H1 (cell line): ENCODE data around the gene COX14. TPM values are rescaled to one million over a fixed set of nuclear protein-coding genes. Genes with fewer than 3 reads are reported as not detected.

Experiments
- CTCF ChIA-PET: fragments of 300-600 bp; sonication (Branson Sonifier 250); formaldehyde crosslinking; loops from one replicate; lab custom pipeline; 2021; ENCODE audit not compliant: partially characterized antibody; lab: Charles Lee
- POLR2A ChIA-PET: fragments of 300-600 bp; sonication (Branson Sonifier 250); formaldehyde crosslinking; loops from one replicate; lab custom pipeline; 2021; ENCODE audit warnings: inconsistent platforms; ENCODE audit not compliant: partially characterized antibody; lab: Charles Lee
- DNase-seq, 2 experiments: peaks; one replicate each; pipeline versions ENCODE4 v3.0.0 to v3.0.0-alpha.2; 2010 to 2022; ENCODE audit warnings: low spot score in 2 of 2, low read depth in 1 of 2, mixed read lengths in 1 of 2
- FAIRE-seq: peaks from 2 replicates; lab custom pipeline; 2011; peaks lifted over from hg19 to GRCh38; lab: Jason Lieb, UNC
- H2AFZ ChIP-seq: 2 replicates; pipeline ENCODE4 v1.8.1; 2012; ENCODE audit warnings: low read length, inconsistent platforms
- H2AK5ac ChIP-seq: 2 replicates; pipeline ENCODE4 v1.6.1; 2013; ENCODE audit warnings: low read depth, low read length
- H2BK120ac ChIP-seq: replicated peaks from 2 replicates; pipeline ENCODE3; 2013; ENCODE audit warnings: low read depth, low read length, inconsistent platforms
- H2BK12ac ChIP-seq: 2 replicates; pipeline ENCODE4 v1.6.1; 2013; ENCODE audit warnings: low read depth, low read length
- H2BK15ac ChIP-seq: 2 replicates; pipeline ENCODE4 v1.6.1; 2013; ENCODE audit warnings: low read length
- H2BK20ac ChIP-seq: 2 replicates; pipeline ENCODE4 v1.6.1; 2013; ENCODE audit warnings: low read length
- H2BK5ac ChIP-seq: 2 replicates; pipeline ENCODE4 v1.6.1; 2013; ENCODE audit warnings: low read depth, low read length
- H3K14ac ChIP-seq: 2 replicates; pipeline ENCODE4 v1.6.1; 2013; ENCODE audit warnings: inconsistent platforms; ENCODE audit not compliant: insufficient read length
- H3K18ac ChIP-seq: 2 replicates; pipeline ENCODE4 v1.6.1; 2013; ENCODE audit warnings: low read length; ENCODE audit errors: extremely low read depth
- H3K23ac ChIP-seq: 2 replicates; pipeline ENCODE4 v1.6.1; 2013; ENCODE audit warnings: inconsistent platforms; ENCODE audit not compliant: insufficient read length
- H3K23me2 ChIP-seq: 2 replicates; pipeline ENCODE4 v1.6.1; 2013; ENCODE audit warnings: low read depth, low read length
- H3K27ac ChIP-seq: 2 replicates; pipeline ENCODE4 v1.6.1; 2011; ENCODE audit warnings: low read depth, low read length, inconsistent platforms
- H3K27me3 ChIP-seq, 4 experiments: replicated peaks in 1 of 4; 1 replicate in 1 of 4; 2 replicates in 3 of 4; pipeline versions ENCODE4 v1.6.1 to v1.8.1; 2011 to 2013; ENCODE audit warnings: low read length in 3 of 4, mild to moderate bottlenecking in 3 of 4, inconsistent platforms in 2 of 4, mixed read lengths in 2 of 4, moderate library complexity in 1 of 4; ENCODE audit not compliant: control insufficient read depth in 3 of 4, insufficient read depth in 3 of 4; ENCODE audit errors: extremely low read depth in 1 of 4
- H3K36me3 ChIP-seq, 4 experiments: 2 replicates each; pipeline versions ENCODE4 v1.6.1 to v1.8.1; 2011 to 2013; ENCODE audit warnings: mild to moderate bottlenecking in 4 of 4, low read length in 3 of 4, moderate library complexity in 2 of 4, control low read depth in 1 of 4, inconsistent platforms in 1 of 4; ENCODE audit not compliant: insufficient read depth in 4 of 4, control insufficient read depth in 2 of 4
- H3K4ac ChIP-seq: replicated peaks from 2 replicates; pipeline ENCODE3; 2013; ENCODE audit warnings: low read length, low read depth, mixed read lengths, inconsistent platforms; ENCODE audit not compliant: insufficient read length
- H3K4me1 ChIP-seq, 4 experiments: replicated peaks in 1 of 4; 1 replicate in 1 of 4; 2 replicates in 3 of 4; pipeline versions ENCODE4 v1.6.1 to v1.8.1; 2011 to 2013; ENCODE audit warnings: low read length in 3 of 4, inconsistent platforms in 2 of 4, mixed read lengths in 1 of 4; ENCODE audit not compliant: insufficient read depth in 4 of 4, control insufficient read depth in 3 of 4
- H3K4me2 ChIP-seq, 2 experiments: 2 replicates each; pipeline versions ENCODE4 v1.6.1 to v1.8.1; 2011 to 2013; ENCODE audit warnings: low read depth in 2 of 2, low read length in 2 of 2, control low read depth in 1 of 2, inconsistent platforms in 1 of 2, mild to moderate bottlenecking in 1 of 2; ENCODE audit not compliant: insufficient read depth in 1 of 2
- H3K4me3 ChIP-seq, 4 experiments: fragments of 200-600, 300-600 bp in 1 of 4; sonication (generic), shearing (Covaris generic), sonication (Bioruptor Twin) in 1 of 4; 2 replicates each; pipeline versions ENCODE4 v1.5.1 to v1.8.1; 2011 to 2016; ENCODE audit warnings: low read length in 4 of 4, low read depth in 3 of 4, control low read depth in 2 of 4, inconsistent platforms in 2 of 4, mild to moderate bottlenecking in 2 of 4, mixed read lengths in 1 of 4, moderate library complexity in 1 of 4; ENCODE audit not compliant: insufficient read depth in 2 of 4; ENCODE audit errors: extremely low read depth in 1 of 4
- H3K56ac ChIP-seq: replicated peaks from 2 replicates; pipeline ENCODE3; 2013; ENCODE audit warnings: low read depth, mild to moderate bottlenecking, mixed read lengths, low read length, inconsistent platforms; ENCODE audit not compliant: insufficient read length
- H3K79me1 ChIP-seq: 2 replicates; pipeline ENCODE4 v1.6.1; 2013; ENCODE audit warnings: low read depth, low read length, control low read depth
- H3K79me2 ChIP-seq, 2 experiments: 2 replicates each; pipeline versions ENCODE4 v1.6.1 to v1.8.1; 2012 to 2013; ENCODE audit warnings: low read length in 2 of 2, mild to moderate bottlenecking in 2 of 2, inconsistent platforms in 1 of 2; ENCODE audit not compliant: insufficient read depth in 2 of 2, control insufficient read depth in 1 of 2
- H3K9ac ChIP-seq, 4 experiments: replicated peaks in 1 of 4; 1 replicate in 1 of 4; 2 replicates in 3 of 4; pipeline versions ENCODE4 v1.6.1 to v1.8.1; 2011 to 2013; ENCODE audit warnings: low read depth in 3 of 4, low read length in 3 of 4, control low read depth in 2 of 4, mild to moderate bottlenecking in 2 of 4, moderate library complexity in 2 of 4, inconsistent platforms in 1 of 4; ENCODE audit errors: extremely low read depth in 1 of 4
- H3K9me3 ChIP-seq, 2 experiments: 2 replicates each; pipeline versions ENCODE4 v1.6.1 to v1.8.1; 2012 to 2013; ENCODE audit warnings: mild to moderate bottlenecking in 2 of 2, moderate library complexity in 2 of 2, control low read depth in 1 of 2, inconsistent platforms in 1 of 2, low read depth in 1 of 2, low read length in 1 of 2, mixed read lengths in 1 of 2; ENCODE audit not compliant: insufficient read depth in 2 of 2
- H4K20me1 ChIP-seq, 2 experiments: replicated peaks in 1 of 2; 2 replicates each; pipeline versions ENCODE3 to v1.8.1; 2011 to 2013; ENCODE audit warnings: inconsistent platforms in 2 of 2, low read length in 2 of 2, mild to moderate bottlenecking in 1 of 2; ENCODE audit not compliant: insufficient read depth in 2 of 2, control insufficient read depth in 1 of 2
- H4K5ac ChIP-seq: 2 replicates; pipeline ENCODE4 v1.6.1; 2013; ENCODE audit warnings: low read length, low read depth, mixed read lengths, inconsistent platforms; ENCODE audit not compliant: insufficient read length
- H4K8ac ChIP-seq: 2 replicates; pipeline ENCODE4 v1.8.0; 2013; ENCODE audit warnings: mild to moderate bottlenecking, moderate library complexity, low read length, inconsistent platforms; ENCODE audit not compliant: insufficient read depth; ENCODE audit errors: extremely low read depth
- H4K91ac ChIP-seq: replicated peaks from 2 replicates; pipeline ENCODE3; 2013; ENCODE audit warnings: low read length, mixed read lengths, inconsistent platforms; ENCODE audit not compliant: insufficient read length
- BRCA1 ChIP-seq: IDR thresholded peaks from 2 replicates; pipeline ENCODE4 v1.6.1; 2012; ENCODE audit warnings: low read depth, low read length, improper control_type of control experiment
- CHD2 ChIP-seq: IDR thresholded peaks from 2 replicates; pipeline ENCODE4 v1.6.1; 2012; ENCODE audit warnings: low read length, improper control_type of control experiment
- KDM1A ChIP-seq: fragments of 200-600, 300-600 bp; sonication (generic); IDR thresholded peaks from 2 replicates; pipeline ENCODE4 v1.7.1; 2016; ENCODE audit warnings: mild to moderate bottlenecking, low read length, borderline replicate concordance
- PHF8 ChIP-seq: fragments of 200-600 bp; sonication (generic); conservative IDR thresholded peaks from 2 replicates; pipeline ENCODE4 v1.7.1; 2012; ENCODE audit warnings: low read depth, mild to moderate bottlenecking, inconsistent platforms, low read length, moderate library complexity
- RBBP5 ChIP-seq: IDR thresholded peaks from 2 replicates; pipeline ENCODE4 v1.7.1; 2012; ENCODE audit warnings: low read depth, mild to moderate bottlenecking, inconsistent platforms, low read length, moderate library complexity, borderline replicate concordance
- RFX5 ChIP-seq: IDR thresholded peaks from 2 replicates; pipeline ENCODE4 v1.6.1; 2011; ENCODE audit warnings: low read depth, low read length, improper control_type of control experiment, borderline replicate concordance
- SIX5 ChIP-seq: IDR thresholded peaks from 2 replicates; pipeline ENCODE4 v1.6.1; 2011; ENCODE audit warnings: mild to moderate bottlenecking, low read depth, low read length
- YY1 ChIP-seq: IDR thresholded peaks from 2 replicates; pipeline ENCODE4 v1.6.1; 2011; ENCODE audit warnings: low read depth, mild to moderate bottlenecking, low read length
- WGBS, 2 experiments: shearing (Covaris generic) in 1 of 2; methylation state at CpG; one replicate each; pipeline versions ENCODE4 v1.1.6 to v1.1.7; 2013 to 2015; ENCODE audit warnings: low lambda C conversion rate in 2 of 2, mixed read lengths in 2 of 2, inconsistent platforms in 1 of 2, low coverage in 1 of 2, missing lambda C conversion rate in 1 of 2; ENCODE audit not compliant: insufficient replicate concordance in 2 of 2, insufficient coverage in 1 of 2, insufficient read length in 1 of 2; ENCODE audit errors: extremely low coverage in 1 of 2, missing lambda C conversion rate in 1 of 2; 5-methylcytosine and 5-hydroxymethylcytosine counted together
- polyA plus RNA-seq, 7 experiments: library from polyadenylated mRNA; depleted of rRNA in 3 of 7; stranded (reverse) in 5 of 7; unstranded in 2 of 7; fragments of >200 nt in 5 of 7; fragments of 200-250 nt in 2 of 7; gene quantifications; 1 replicate in 5 of 7; 2 replicates in 1 of 7; 4 replicates in 1 of 7; pipeline versions ENCODE4 v1.2.1 to v1.2.3, GENCODE V29; 2011 to 2013; ENCODE audit warnings: missing spikeins in 2 of 7, mixed read lengths in 2 of 7
- total RNA-seq: library from RNA; stranded (reverse); fragmentation: NEBNext Ultra II Directional; extraction: Animal tissue kit (Norgen Biotek cat#: 25700); gene quantifications from 2 replicates; pipeline ENCODE4 v1.2.1, GENCODE V29; 2021

Gene COX14
- total and polyA plus RNA-seq, 2 of the 8 experiments (the other 6 are each of a cell fraction or from before 2014, with no cell fraction given), result 40.1 to 102 TPM

- ChIA-PET CTCF (interaction anchor here (0.7 to 6.0 kb wide), 6 partner anchors 11 to 81 kb away, joined by 3 to 28 read pairs (median 11); partner anchors contain the start of genes COX14 and SMARCD1), POLR2A (interaction anchor here (0.8 to 3.3 kb wide), 4 partner anchors 10 to 64 kb away, joined by 3 to 33 read pairs (median 12); partner anchors contain the start of gene COX14)
- Histone ChIP-seq H3K56ac (no peak overlapping the region), H3K9me3 (no peaks in the 10 kb centered on the region), H4K5ac (no peak overlapping the region), H3K14ac (no peak overlapping the region), H3K27me3 (no peaks in the 10 kb centered on the region), H3K4me1 (peaks cover 0 to 2% (median 0%) of the 10 kb centered on the region in 4 experiments; a peak in 2 of 7 replicates), H3K9ac (no peak overlapping the region), H2BK20ac (no peak overlapping the region), H3K79me2 (peaks cover 10 to 64% of the 10 kb centered on the region in 2 experiments), H2BK5ac (no peak overlapping the region), H3K27ac (no peak overlapping the region), H2AK5ac (no peak overlapping the region), H3K79me1 (peaks cover 2% of the 10 kb centered on the region; the same call in 1 of the 2 replicates), H4K91ac (no peak overlapping the region), H3K4ac (no peak overlapping the region), H3K4me2 (no peak overlapping the region), H3K18ac (no peak overlapping the region), H2BK120ac (no peak overlapping the region), H3K4me3 (no peak overlapping the region), H2AFZ (no peak overlapping the region), H3K36me3 (no peaks in the 10 kb centered on the region; a peak in 2 of 8 replicates), H2BK15ac (no peak overlapping the region), H4K8ac (0 out of 2 replicates have a peak overlapping the region, but pooled peaks have one; percentile 37), H3K23ac (no peak overlapping the region), H3K23me2 (peaks cover 5% of the 10 kb centered on the region), H4K20me1 (peaks cover 0 to 2% of the 10 kb centered on the region in 2 experiments), H2BK12ac (no peak overlapping the region)
- no peak for DNase-seq
- 89% methylated on average over 7 of the region's 20 CpGs; no CpG with 5 or more reads in 1 of the 2 experiments for WGBS, 2 experiments
- no peak for FAIRE-seq
- TF ChIP-seq SIX5, result no peak
- TF ChIP-seq CHD2, result no peak
- TF ChIP-seq BRCA1, result no peak
- TF ChIP-seq KDM1A, result no peak
- TF ChIP-seq RBBP5, result no peak
- TF ChIP-seq RFX5, result no peak
- no peak for TF ChIP-seq PHF8
- TF ChIP-seq YY1, result no peak
Measured at GRCh38 chr12:50164963-50165362, 52.9 kb downstream of the COX14 start.
